NK-92 treated with Interleukin-12 subunit alpha and Interleukin-12 subunit beta, amount 100 ng/mL, for 24 hours (cell line): Measurements from ENCODE around the gene PHOSPHO1.
A peak's percentile ranks its signal among the peaks of the same experiment; 100 is the strongest.
"Not testable (repeated sequence)": the region's sequence is repeated elsewhere in the genome, so short reads cannot be mapped to it uniquely, and the experiment has no call there.

Experiments used
- DNase-seq: peaks from one replicate; lab custom pipeline; 2025; lab: John Stamatoyannopoulos, UW

PHOSPHO1 gene

GRCh38 chr17:49230636-49231562 lies at the start of gene PHOSPHO1:
Gene PHOSPHO1 (minus strand): TSS chr17:49230787. CDS start chr17:49226691, 4,096 bp downstream.
- peak; percentile 41 for DNase-seq

DNA sequence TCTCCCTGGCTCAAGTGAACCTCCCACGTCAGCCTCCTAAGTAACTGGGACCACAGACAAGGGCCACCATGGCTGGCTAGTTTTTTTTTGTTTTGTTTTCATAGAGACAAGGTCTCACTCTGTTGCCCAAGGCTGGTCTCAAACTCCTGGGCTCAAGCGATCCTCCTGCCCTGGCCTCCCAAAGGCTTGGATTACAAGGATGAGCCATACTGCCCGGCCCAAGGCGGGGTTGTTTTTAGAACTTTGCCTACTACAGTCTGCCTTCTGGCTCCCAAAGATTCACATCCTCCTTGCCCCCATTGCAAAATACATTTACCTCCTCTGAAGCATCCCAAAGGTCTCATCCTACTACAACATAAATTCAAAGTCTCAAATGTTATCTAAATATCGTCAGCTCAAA lies 49.5 kb upstream of the PHOSPHO1 start:
- DNase-seq: no peak

GRCh38 chr17:49279263-49280015 lies 48.9 kb upstream of the PHOSPHO1 start:
- not testable (repeated sequence) for DNase-seq

- DNase-seq: no peak
Measured at GRCh38 chr17:49278076-49278475, 47.5 kb upstream of the PHOSPHO1 start.

GRCh38 chr17:49277638-49278037 lies 47.1 kb upstream of the PHOSPHO1 start:
- DNase-seq: no peak

GRCh38 chr17:49275981-49276380 lies 45.4 kb upstream of the PHOSPHO1 start:
- not testable (repeated sequence) for DNase-seq

GRCh38 chr17:49269356-49269755 lies 38.8 kb upstream of the PHOSPHO1 start:
- DNase-seq: no peak

GRCh38 chr17:49267912-49268311 lies 37.3 kb upstream of the PHOSPHO1 start:
- no peak for DNase-seq

DNA sequence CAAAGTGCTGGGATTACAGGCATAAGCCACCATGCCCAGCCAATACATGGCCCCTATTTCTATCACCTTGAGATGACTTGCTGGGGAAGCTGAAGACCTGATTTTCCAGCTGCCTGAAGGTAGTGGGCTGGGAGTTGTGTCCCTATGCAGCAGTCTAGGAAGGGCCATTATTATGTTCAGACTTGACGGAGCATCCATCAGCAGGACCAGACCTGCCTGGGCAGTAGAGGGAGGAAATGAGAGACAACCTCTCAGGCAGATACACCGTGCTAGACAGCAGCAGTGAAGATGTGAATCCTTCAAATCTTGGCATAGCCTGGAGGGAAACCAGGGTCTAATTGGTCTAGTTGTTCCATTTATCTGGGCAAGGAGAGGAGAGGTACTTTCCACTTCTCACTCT lies 35.6 kb upstream of the PHOSPHO1 start:
- DNase-seq: no peak

- not testable (repeated sequence) for DNase-seq
Measured at GRCh38 chr17:49261540-49261939, 31.0 kb upstream of the PHOSPHO1 start.

DNA sequence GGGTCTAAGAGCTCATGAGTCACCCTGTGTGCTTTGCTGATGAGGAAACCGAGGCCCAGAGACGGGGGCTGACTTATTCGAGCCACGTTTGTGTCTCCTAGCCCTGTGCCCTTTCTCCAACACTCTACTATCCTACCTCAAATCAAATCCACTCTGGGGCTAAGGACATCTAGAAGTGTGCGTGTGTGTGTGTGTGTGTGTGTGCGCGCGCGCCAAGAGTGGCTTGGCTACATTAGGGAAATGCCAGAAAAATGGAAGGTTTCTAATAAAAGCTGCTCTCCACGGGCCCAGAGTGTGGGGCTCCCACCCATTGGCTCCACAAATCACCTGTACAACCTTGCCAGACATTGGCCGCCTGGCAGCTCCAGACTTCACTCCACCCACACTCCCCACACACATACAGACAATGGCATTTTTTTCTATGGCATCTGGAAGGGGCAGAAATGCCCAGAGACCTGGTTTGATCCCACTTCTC lies 30.3 kb upstream of the PHOSPHO1 start:
- DNase-seq: no peak

DNA sequence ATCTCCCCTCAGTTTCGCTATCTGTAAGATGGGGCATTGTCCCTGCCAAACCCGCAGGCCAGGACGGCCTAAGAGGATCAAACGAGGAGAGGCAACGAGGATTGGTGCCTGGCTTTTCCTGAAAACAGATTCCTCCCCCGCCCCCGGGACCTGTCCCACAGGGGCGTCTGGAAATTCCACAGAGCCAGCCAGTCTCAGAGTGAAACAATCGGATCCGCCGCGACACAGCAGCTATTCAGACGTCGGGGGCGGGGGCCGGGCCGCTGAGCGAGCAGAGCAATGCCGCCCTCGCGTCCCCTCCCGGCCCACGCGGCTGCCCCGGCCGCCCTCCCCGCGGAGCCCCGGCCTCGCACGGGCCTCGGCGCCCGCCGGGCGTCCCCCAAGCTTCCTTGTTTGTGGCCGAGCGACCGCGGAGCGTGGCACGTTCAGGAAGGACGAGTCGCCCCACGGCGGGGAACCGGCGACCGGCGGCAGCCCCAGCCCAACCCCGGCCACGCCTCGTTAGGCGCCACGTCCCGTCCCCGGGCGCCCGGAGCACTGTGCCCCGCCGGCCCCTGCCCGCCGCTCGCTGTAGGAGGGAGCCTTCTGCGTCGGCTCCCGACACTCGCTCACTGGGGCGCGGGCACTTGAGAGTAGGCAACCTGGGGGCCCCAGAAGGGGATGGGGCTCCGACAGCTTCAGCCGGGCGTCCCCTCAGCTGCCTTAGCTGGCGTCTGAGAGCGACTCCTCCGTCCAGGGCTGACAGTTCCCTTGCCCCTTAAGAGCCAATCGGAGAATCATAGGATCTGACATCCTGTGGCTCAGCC lies 29.6 kb upstream of the PHOSPHO1 start:
- no peak for DNase-seq

- DNase-seq: no peak
Measured at GRCh38 chr17:49259663-49260010, 29.1 kb upstream of the PHOSPHO1 start.

DNA sequence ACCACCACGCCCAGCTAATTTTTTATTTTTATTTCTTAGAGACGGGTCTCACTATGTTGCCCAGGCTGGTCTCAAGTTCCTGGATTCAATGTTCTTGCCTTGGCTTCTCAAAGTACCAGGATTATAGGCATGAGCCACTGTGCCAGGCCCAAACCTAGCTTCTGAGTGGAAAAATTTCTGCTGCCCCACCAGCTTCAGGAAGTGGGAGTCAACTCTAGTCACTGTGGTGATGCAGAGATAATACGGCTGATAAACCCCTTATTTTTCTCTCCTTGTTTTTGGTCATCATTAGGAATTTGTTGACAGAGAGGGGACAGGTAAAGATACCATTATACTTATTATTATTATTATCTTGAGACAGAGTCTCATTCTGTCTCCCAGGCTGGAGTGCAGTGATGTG lies 27.8 kb upstream of the PHOSPHO1 start:
- DNase-seq: no peak

DNA sequence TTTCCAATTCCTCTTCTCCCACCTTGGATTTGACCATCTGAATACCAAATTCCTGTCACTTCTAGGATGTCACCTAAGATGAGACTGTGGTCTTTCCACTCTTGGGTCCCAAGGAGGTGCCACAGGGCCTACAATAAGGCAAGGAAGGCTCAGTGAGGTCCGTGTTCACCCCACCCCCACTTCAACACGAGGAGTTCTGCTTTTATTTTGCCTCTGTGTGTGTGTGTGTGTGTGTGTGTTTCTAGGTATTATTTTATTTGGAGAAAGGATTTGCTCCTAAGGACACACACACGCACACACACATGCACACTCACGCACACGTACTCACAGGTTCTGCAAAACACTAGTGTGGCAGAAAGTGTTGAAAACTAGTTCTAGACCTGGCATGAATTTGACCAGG lies 24.5 kb upstream of the PHOSPHO1 start:
- DNase-seq: no peak

DNA sequence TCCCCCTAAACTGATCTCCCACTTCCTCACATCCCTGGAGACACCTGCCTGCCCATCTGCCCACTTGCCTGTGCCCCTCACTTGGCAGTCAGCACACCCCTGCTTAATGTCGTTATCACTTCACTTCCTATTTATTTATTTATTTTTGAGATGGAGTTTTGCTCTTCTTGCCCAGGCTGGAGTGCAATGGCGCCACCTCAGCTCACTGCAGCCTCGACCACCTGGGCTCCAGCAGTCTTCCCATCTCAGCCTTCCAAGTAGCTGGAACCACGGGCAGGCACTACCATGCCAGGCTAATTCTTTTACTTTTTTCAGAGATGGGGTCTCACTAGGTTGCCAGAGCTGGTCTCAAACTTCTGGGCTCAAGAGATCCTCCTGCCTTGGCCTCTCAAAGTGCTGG lies 23.5 kb upstream of the PHOSPHO1 start:
- no peak for DNase-seq

GRCh38 chr17:49252148-49252695 lies 21.6 kb upstream of the PHOSPHO1 start:
- DNase-seq: no peak

GRCh38 chr17:49249890-49250522 lies 19.4 kb upstream of the PHOSPHO1 start:
- DNase-seq: no peak

DNA sequence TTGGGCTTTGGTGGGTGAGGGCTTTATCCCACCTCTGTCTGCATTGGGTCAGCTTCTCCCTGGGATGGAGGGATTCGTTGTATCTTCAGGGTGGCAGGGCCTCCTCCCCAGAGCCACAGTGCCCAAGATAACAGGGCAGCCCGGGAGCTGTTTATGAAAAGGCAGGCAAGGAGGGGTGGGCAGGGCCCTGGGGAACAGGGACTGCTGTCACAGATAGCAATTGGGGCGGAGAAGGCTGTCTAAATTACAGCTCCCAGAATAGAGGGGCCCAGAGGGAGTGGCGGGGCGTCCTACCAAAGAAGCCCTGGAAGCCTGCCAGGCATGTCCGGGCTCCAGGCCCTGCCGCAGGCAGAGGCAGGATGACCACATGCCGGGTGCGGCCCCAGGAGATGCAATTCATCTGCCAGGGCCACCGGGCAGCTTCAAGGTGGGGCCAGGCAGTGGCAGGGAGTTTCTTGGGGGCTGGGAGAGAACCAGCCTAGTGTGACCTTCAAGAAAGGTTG lies 18.8 kb upstream of the PHOSPHO1 start:
- no peak for DNase-seq

DNA sequence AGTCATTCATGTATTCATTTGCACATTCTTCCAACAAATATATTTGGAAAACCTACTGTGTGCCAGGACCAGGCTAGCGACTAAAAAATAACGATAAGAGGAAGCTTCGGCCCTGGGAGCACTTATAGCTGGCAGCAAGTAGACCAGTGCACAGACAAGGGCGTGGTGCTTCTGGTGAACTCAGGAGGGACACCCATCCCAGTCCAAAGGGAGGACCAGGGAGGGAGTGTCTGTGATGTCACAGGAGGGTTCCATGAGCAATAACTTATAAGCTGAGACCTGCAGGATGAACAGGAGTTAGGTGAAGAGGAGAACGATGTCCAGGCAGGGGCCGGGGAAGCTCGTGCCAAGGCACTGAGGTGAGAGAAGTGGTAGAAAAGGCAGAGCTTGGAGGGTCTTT lies 17.4 kb upstream of the PHOSPHO1 start:
- no peak for DNase-seq

DNA sequence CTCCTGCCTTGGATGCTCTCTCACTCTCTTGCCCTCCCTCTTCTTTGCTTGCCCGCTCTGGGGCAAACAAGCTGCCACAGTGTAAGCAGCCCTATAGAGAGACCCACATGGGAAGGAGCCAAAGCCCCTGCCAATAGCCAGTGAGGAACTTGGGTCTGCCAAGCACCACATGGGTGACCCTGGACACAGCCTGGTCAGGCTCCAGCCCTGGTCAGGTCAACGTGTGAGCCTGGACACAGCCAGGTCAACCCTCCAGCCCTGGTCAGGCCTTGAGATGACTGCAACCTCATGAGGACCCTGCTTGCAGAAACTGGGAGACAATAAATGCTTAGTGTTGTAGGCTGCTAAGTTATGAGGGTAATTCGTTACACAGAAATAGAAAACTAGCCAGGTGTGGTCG lies 14.3 kb upstream of the PHOSPHO1 start:
- no peak for DNase-seq
